HEK293T (cell line): ENCODE results near the gene RNF213.

Experiments used
- CTCF ChIA-PET: fragments of 350-600 bp; formaldehyde crosslinking; extraction: SDS; loops from one replicate; lab custom pipeline; 2021; ENCODE audit warnings: antibody characterized with exemption, inconsistent platforms; lab: Yijun Ruan, JAX
- POLR2A ChIA-PET: fragments of 350-600 bp; formaldehyde crosslinking; extraction: SDS; loops from one replicate; lab custom pipeline; 2020; ENCODE audit warnings: antibody characterized with exemption, inconsistent platforms; lab: Yijun Ruan, JAX
- DNase-seq: peaks from one replicate; pipeline ENCODE4 v3.0.0; 2012; ENCODE audit warnings: mixed read lengths; ENCODE audit errors: extremely low spot score
- ARNT ChIP-seq: fragments of 450-650 bp; IDR thresholded peaks from 2 replicates; pipeline ENCODE4 v1.6.1; 2017; ENCODE audit warnings: mild to moderate bottlenecking
- BHLHE40 ChIP-seq: fragments of 450-650 bp; IDR thresholded peaks from 2 replicates; pipeline ENCODE4 v1.6.1; 2016; ENCODE audit warnings: mild to moderate bottlenecking, moderate library complexity, borderline replicate concordance
- CTBP1 ChIP-seq: fragments of 450-650 bp; IDR thresholded peaks from 2 replicates; pipeline ENCODE4 v1.6.1; 2016; ENCODE audit warnings: borderline replicate concordance
- ELF4 ChIP-seq: fragments of 450-650 bp; IDR thresholded peaks from 2 replicates; pipeline ENCODE4 v1.6.1; 2017; ENCODE audit warnings: antibody characterized with exemption
- FOXA1 ChIP-seq: fragments of 450-650 bp; IDR thresholded peaks from 2 replicates; pipeline ENCODE4 v1.6.1; 2016; ENCODE audit warnings: mild to moderate bottlenecking
- FOXK2 ChIP-seq: fragments of 450-650 bp; IDR thresholded peaks from 2 replicates; pipeline ENCODE4 v1.6.1; 2016; ENCODE audit warnings: mild to moderate bottlenecking
- FOXM1 ChIP-seq: fragments of 450-650 bp; IDR thresholded peaks from 2 replicates; pipeline ENCODE4 v1.6.1; 2017; ENCODE audit warnings: mild to moderate bottlenecking, borderline replicate concordance
- HDGF ChIP-seq: fragments of 450-650 bp; IDR thresholded peaks from 2 replicates; pipeline ENCODE4 v1.6.1; 2017; ENCODE audit warnings: antibody characterized with exemption, borderline replicate concordance
- L3MBTL2 ChIP-seq: fragments of 450-650 bp; conservative IDR thresholded peaks from 2 replicates; pipeline ENCODE4 v1.6.1; 2016; ENCODE audit warnings: mild to moderate bottlenecking
- LEF1 ChIP-seq: fragments of 450-650 bp; IDR thresholded peaks from 2 replicates; pipeline ENCODE4 v1.6.1; 2017; ENCODE audit warnings: mild to moderate bottlenecking, borderline replicate concordance
- NFRKB ChIP-seq: fragments of 450-650 bp; IDR thresholded peaks from 2 replicates; pipeline ENCODE4 v1.6.1; 2016; ENCODE audit warnings: mild to moderate bottlenecking, moderate library complexity
- SP1 ChIP-seq: fragments of 450-650 bp; IDR thresholded peaks from 2 replicates; pipeline ENCODE4 v1.6.1; 2017
- SUZ12 ChIP-seq: fragments of 450-650 bp; IDR thresholded peaks from 2 replicates; pipeline ENCODE4 v1.6.1; 2016; ENCODE audit warnings: mild to moderate bottlenecking
- TARDBP ChIP-seq: fragments of 450-650 bp; IDR thresholded peaks from 2 replicates; pipeline ENCODE4 v1.6.1; 2016
- ZNF384 ChIP-seq: fragments of 450-650 bp; IDR thresholded peaks from 2 replicates; pipeline ENCODE4 v1.6.1; 2016
- TF ChIP-seq, protein P1 (sequence below): fragments of 450-650 bp; IDR thresholded peaks from 2 replicates; pipeline ENCODE4 v1.6.1; 2016

RNF213 gene

DNA sequence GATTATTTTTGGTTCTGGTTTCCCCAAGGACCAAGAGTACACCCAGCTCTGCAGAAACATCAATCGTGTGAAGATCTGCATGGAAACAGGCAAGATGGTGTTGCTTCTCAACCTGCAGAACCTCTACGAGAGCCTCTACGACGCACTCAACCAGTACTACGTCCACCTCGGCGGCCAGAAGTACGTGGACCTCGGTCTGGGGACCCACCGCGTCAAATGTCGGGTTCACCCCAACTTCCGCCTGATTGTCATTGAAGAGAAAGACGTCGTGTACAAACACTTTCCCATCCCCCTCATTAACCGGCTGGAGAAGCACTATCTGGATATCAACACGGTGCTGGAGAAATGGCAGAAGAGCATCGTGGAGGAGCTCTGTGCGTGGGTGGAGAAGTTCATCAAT is 86.9 kb downstream of the RNF213 start:
- TF ChIP-seq ELF4 (no peak), LEF1 (no peak), NFRKB (no peak)
- DNase-seq: no peak
- ChIA-PET CTCF (no interaction called here), POLR2A (no interaction called here)

- no peak for DNase-seq
- CTCF ChIA-PET: interaction anchor here (0.7 kb wide), 1 partner anchor 474 kb away, joined by 3 read pairs; no protein-coding TSS in a partner anchor
- POLR2A ChIA-PET: no interaction called here
- no peak for TF ChIP-seq FOXM1
- no peak for TF ChIP-seq SP1
- no peak for TF ChIP-seq ZNF384
- TF ChIP-seq ELF4: no peak
- no peak for TF ChIP-seq LEF1
- no peak for TF ChIP-seq FOXK2
- TF ChIP-seq BHLHE40: no peak
- TF ChIP-seq, protein P1, sequence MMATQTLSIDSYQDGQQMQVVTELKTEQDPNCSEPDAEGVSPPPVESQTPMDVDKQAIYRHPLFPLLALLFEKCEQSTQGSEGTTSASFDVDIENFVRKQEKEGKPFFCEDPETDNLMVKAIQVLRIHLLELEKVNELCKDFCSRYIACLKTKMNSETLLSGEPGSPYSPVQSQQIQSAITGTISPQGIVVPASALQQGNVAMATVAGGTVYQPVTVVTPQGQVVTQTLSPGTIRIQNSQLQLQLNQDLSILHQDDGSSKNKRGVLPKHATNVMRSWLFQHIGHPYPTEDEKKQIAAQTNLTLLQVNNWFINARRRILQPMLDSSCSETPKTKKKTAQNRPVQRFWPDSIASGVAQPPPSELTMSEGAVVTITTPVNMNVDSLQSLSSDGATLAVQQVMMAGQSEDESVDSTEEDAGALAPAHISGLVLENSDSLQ: no peak
- no peak for TF ChIP-seq NFRKB
- TF ChIP-seq FOXA1: no peak
- no peak for TF ChIP-seq SUZ12
- no peak for TF ChIP-seq CTBP1
- no peak for TF ChIP-seq L3MBTL2
- TF ChIP-seq ARNT: no peak
These were observed 87.3 kb downstream of the RNF213 start for GRCh38 chr17:80347948-80348351.

DNA sequence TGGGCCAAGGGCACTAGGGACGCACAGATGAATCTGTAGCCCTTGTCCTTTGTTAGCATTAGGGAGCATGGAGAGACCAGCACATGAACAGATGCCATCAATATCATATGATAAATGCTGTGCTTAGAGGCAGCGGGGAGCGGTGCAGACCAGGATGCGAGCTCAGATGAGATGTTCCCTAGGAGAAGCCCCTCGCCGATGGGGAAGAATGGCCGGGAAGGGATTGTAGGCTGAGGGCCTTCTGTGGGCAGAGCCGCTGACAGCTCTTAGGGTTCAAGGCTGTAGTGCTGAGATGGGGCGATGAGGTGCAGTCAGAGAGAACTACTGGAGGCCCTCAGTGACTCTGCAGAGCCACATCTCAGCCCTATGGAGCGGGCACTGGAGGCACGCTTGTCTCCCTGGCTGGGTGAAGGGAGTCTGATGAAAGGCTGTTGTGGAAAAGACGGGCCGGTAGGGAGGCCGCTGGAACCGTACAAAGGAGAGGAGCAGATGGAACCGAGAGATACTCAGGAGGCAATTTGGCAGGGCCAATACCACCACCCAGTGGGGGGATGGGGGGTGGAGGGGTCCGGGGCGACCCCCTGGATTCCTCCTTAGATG is 88.0 kb downstream of the RNF213 start:
- no peak for DNase-seq
- TF ChIP-seq SP1: no peak
- TF ChIP-seq L3MBTL2: no peak
- TF ChIP-seq, protein P1: no peak
- TF ChIP-seq HDGF: no peak
- no peak for TF ChIP-seq ARNT
- TF ChIP-seq CTBP1: no peak
- TF ChIP-seq LEF1: no peak
- no peak for TF ChIP-seq FOXA1
- no peak for TF ChIP-seq ZNF384
- no peak for TF ChIP-seq TARDBP
- TF ChIP-seq NFRKB: no peak
- POLR2A ChIA-PET: no interaction called here
- CTCF ChIA-PET: interaction anchor here (0.5 to 0.7 kb wide), 2 partner anchors 342 to 475 kb away, joined by 3 to 4 read pairs; no protein-coding TSS in a partner anchor

- no peak for DNase-seq
- no peak for TF ChIP-seq SP1
- no peak for TF ChIP-seq FOXA1
- TF ChIP-seq ELF4: no peak
- TF ChIP-seq LEF1: no peak
- TF ChIP-seq FOXK2: no peak
- ChIA-PET CTCF (interaction anchor here (0.5 kb wide), 1 partner anchor 343 kb away, joined by 4 read pairs; no protein-coding TSS in a partner anchor), POLR2A (no interaction called here)
These were observed 88.5 kb downstream of the RNF213 start for GRCh38 chr17:80349151-80349651.

GRCh38 chr17:80349751-80350150 is 89.1 kb downstream of the RNF213 start:
- no peak for DNase-seq
- POLR2A ChIA-PET: no interaction called here
- TF ChIP-seq NFRKB: no peak
- no peak for TF ChIP-seq FOXA1
- TF ChIP-seq LEF1: no peak
- TF ChIP-seq, protein P1: no peak
- no peak for TF ChIP-seq FOXK2
- TF ChIP-seq ARNT: no peak
- CTCF ChIA-PET: no interaction called here

- POLR2A ChIA-PET: no interaction called here
- TF ChIP-seq ZNF384 (no peak), CTBP1 (no peak), HDGF (no peak), ARNT (no peak), LEF1 (no peak), BHLHE40 (no peak), SUZ12 (no peak), SP1 (no peak), TARDBP (no peak), FOXK2 (no peak), FOXA1 (no peak)
- TF ChIP-seq, protein P1: no peak
- DNase-seq: no peak
- CTCF ChIA-PET: no interaction called here
These were observed 91.7 kb downstream of the RNF213 start for GRCh38 chr17:80352216-80352895.
